Fibroblast of the aortic adventitia (primary cell): ENCODE measurements around the gene CYTH1. TPM values are rescaled to one million over a fixed set of nuclear protein-coding genes. Genes with fewer than 3 reads are reported as not detected.

Experiments
- DNase-seq: peaks from one replicate; pipeline ENCODE4 v3.0.0-alpha.2; 2010; ENCODE audit warnings: low read depth
- H3K4me3 ChIP-seq: 2 replicates; pipeline ENCODE4 v1.5.1; 2011; ENCODE audit warnings: low read depth, mild to moderate bottlenecking, control low read depth, low read length, moderate library complexity
- CTCF ChIP-seq: IDR thresholded peaks from 2 replicates; pipeline ENCODE4 v1.5.1; 2011; ENCODE audit warnings: mild to moderate bottlenecking, low read length, control low read depth, inconsistent platforms; ENCODE audit not compliant: insufficient read depth
- total RNA-seq: library from RNA; depleted of rRNA; stranded (reverse); fragments of >200 nt; gene quantifications from 2 replicates; pipeline ENCODE4 v1.2.3, GENCODE V29; 2012; ENCODE audit warnings: low replicate concordance

CYTH1 gene
- total RNA-seq, 1 donor = 13.8 TPM

- DNase-seq = peak; percentile 84
- TF ChIP-seq CTCF = no peak
- no peak overlapping the region for H3K4me3 ChIP-seq
These were observed 7.6 kb upstream of the CYTH1 start for GRCh38 chr17:78789663-78790181.

- no peak for DNase-seq
- no peak overlapping the region for H3K4me3 ChIP-seq
- no peak for TF ChIP-seq CTCF
These were observed 7.1 kb upstream of the CYTH1 start for GRCh38 chr17:78789149-78789662.

- no peak for TF ChIP-seq CTCF
- DNase-seq = no peak
- no peak overlapping the region for H3K4me3 ChIP-seq
These were observed 6.4 kb upstream of the CYTH1 start for GRCh38 chr17:78788451-78788850.

GRCh38 chr17:78787444-78787843 is 5.4 kb upstream of the CYTH1 start:
- no peak for TF ChIP-seq CTCF
- H3K4me3 ChIP-seq = no peak overlapping the region
- no peak for DNase-seq

GRCh38 chr17:78785663-78786057 is 3.6 kb upstream of the CYTH1 start:
- no peak overlapping the region for H3K4me3 ChIP-seq

GRCh38 chr17:78785011-78785662 is 3.1 kb upstream of the CYTH1 start:
- no peak for DNase-seq
- H3K4me3 ChIP-seq = no peak overlapping the region
- TF ChIP-seq CTCF = no peak

More at GRCh38 chr17:78785663-78786057, 3.6 kb upstream of the CYTH1 start:
- no peak for TF ChIP-seq CTCF
- DNase-seq = no peak
